Stimulated activated CD8-positive, alpha-beta memory T cell treated with anti-CD3 and anti-CD28 coated beads, Interleukin-12 subunit alpha, Interleukin-12 subunit beta, amount 100 ng/mL, for 4 hours (primary cell): Measurements from ENCODE around the gene GALNT2.
A peak's percentile ranks its signal among the peaks of the same experiment; 100 is the strongest.

Experiments used
- DNase-seq: peaks from one replicate; pipeline ENCODE4 v3.0.0-alpha.2; 2020; ENCODE audit warnings: low read depth

Gene GALNT2

DNA sequence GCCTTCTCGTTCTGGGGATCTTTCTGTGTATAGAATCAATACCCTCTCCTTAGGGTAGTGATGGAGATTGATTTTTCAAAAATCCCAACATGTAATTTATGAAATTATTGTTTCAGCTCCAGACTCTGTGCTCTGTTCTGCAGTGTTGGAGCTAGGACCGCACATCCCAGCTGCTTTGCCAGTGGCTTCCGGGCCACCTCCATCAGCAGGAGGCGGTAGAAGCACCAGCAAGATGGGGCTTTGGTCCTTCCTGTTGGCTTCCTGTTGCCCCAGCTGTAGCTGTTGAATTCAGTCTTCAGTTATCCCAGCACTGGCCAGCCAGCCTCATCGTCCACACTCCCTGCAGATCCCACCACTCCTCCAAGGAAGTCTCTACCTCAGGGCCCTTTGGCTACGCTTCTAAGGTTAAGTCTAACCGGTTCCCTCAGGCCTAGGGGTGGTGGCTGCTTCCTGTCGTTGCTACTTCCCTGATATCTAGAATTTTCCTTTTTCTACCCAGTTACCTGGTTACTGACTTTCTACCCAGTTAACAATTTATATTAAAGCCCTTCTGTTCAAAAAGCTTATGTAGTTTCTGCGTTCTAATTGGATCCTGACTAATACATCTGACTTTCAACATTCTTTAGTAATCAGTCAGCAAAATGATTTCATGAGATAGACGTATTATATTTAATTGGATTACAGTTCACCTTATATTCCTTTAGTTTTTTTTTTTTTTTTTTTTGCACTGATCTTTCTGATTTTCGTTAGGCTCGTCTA is 24.6 kb downstream of the GALNT2 start:
- no peak for DNase-seq

DNA sequence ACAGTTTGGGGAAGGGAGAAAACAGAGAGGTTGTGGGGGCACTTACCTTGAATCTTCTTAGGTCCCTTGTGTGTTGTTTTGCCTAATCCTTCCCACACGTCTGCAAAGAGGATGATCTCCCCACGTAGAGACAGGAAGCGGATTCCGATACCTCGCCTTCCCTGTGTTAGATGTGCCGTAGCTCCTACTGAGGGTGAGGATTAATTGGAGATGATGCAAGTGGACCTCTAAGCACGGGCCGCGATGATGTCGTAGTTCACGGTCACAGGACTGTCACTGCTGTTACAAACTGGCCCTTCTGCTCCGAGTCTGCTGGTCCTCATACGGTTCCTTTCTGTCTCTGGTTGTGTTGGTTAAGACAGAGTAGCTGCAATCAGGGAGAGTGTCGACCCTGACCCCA is 27.7 kb downstream of the GALNT2 start:
- DNase-seq, result no peak

DNA sequence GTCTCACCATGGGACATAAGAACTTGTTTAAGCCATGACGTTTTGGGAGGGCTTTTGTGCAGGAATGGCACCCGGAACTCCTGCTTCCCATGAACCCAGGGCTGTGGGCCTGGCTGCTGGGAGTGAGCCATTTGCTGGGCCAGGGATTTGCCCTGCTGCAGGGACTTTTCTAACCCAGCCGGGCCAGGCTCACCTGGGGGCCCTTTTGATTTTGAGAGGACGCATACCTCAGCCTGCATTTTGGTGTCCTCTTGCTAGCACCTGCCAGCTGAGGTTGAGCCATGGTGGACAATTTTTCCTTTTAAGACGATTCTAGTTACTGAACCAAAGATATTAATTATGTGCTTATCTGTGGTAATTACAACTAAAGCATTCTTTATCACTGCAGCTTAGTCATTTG is 28.9 kb downstream of the GALNT2 start:
- no peak for DNase-seq

DNA sequence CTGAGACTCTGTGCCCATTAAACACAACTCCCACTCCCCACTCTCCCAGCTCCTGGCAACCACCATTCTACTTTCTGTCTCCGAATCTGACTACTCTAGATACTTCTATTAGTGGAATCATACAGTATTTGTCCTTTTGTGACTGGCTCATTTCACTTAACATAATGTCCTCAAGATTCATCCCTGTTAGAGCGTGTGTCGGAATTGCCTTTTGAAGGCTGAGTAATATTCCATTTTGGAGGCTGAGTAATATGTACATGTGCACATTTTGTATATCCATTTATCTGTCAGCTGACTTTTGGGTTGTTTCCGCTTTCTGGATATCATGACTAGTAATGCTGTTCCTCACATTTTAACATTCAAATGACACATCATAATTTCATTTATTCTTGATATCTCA is 30.3 kb downstream of the GALNT2 start:
- DNase-seq, result no peak

DNA sequence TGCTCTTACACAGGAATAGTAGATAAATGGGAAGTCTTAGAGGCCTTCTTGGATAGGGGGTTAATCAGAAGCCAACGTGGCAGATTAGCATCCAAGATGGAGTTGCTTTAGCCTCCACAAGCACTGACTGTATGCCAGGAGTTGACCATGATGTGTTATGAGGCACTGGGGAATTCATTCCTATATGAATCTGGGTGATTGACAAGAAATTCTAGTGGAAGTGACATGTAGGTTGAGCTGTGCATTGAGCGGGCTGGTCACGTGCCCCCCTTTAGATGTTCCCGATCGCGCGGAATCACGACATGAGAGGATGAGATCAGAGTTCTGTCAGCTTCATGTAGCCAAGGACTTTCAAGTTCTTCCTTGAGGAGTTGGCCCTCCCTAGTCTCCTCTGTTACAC is 31.7 kb downstream of the GALNT2 start:
- no peak for DNase-seq

DNA sequence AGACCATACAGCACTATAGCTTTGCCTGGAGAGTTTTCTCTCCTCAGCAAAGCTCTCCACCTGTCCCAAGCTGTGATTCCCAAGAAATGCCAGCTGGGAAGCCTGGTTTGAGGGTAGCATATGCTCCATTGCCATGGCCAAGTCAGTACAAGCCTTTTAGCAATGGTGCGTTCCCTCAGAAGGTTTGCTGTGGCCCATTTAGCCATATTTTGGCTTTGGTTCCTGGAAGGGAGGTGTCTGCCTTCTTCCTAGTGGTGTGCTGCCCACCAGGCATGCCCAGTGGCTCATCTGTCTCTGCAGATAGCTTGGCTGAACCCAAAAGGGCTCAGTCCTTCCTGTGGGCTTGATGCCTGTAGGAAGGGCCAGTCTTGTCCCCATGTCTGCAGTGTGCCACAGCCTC is 32.4 kb downstream of the GALNT2 start:
- DNase-seq, result no peak

DNA sequence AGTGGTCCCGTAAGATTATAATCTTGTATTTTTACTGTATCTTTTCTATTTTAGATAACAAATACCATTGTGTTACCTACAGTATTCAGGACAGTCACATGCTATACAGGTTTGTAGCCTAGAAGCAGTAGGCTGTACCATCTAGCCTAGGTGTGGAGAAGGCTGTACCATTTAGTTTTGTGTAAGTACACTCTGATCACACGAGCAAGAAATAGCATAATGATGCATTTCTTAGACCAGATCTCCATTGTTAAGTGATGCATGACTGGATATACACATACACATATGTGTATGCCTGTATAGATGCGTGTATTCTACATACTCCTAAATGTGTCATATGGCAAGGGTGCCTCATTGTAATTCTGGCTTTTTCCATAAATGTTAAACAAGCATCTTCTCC is 33.9 kb downstream of the GALNT2 start:
- no peak for DNase-seq

DNA sequence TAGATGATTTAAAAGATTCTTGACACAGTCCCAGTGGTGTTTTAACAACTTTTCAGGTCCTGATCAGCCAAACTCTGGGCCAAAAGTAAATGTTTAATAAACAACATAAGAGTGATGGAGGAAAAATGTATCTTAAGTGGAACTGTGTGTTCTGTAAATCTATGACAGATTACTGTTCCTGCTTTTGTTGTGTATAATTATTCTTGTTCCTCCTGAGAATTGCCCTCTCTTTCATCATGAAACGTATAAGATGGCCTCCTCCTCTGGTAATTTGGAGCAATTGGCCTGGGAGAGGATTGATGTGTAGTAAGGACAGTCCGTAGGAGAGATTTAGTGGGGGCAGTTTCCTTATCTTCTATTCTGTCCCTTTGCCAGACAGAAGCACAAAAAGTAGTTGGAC is 34.5 kb downstream of the GALNT2 start:
- no peak for DNase-seq

DNA sequence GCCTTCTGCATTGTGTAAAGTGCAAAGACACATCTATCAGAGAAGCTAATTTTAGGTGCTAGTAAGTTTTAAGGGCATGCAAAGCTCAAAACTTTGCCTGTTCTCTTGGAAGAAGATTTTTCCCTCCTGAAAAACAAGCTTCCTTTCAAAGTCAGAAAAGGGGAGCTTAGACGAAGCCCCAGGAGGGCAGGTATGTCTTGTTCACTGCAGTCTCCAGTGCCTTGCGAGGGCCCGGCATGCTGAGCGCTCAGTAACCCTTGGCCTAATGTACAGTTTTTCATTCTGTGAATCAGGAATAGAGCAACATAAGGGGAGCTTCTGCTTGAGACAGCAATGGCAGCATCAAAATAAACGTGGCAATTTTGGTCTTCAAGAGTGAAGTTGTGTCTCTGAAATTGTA is 35.0 kb downstream of the GALNT2 start:
- DNase-seq, result no peak

DNA sequence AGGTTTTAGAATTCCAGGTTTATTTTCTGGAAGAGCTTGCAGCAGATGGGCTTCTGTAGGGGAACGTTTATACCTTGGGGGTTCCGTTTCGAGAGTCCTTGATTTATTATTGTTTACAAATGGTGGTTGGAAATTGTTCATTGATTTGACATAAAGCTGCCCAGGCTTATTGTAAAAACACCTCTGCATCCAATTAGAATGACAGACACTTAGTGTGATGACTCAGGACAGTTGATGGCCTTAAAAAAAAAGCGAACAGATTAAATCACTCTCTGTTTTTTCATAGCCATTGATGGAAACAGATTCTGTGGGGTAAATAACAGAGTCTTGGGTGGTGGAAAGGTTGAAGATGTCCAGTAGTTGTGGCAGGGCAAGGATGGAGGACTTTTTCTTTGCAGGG is 35.4 kb downstream of the GALNT2 start:
- no peak for DNase-seq

DNA sequence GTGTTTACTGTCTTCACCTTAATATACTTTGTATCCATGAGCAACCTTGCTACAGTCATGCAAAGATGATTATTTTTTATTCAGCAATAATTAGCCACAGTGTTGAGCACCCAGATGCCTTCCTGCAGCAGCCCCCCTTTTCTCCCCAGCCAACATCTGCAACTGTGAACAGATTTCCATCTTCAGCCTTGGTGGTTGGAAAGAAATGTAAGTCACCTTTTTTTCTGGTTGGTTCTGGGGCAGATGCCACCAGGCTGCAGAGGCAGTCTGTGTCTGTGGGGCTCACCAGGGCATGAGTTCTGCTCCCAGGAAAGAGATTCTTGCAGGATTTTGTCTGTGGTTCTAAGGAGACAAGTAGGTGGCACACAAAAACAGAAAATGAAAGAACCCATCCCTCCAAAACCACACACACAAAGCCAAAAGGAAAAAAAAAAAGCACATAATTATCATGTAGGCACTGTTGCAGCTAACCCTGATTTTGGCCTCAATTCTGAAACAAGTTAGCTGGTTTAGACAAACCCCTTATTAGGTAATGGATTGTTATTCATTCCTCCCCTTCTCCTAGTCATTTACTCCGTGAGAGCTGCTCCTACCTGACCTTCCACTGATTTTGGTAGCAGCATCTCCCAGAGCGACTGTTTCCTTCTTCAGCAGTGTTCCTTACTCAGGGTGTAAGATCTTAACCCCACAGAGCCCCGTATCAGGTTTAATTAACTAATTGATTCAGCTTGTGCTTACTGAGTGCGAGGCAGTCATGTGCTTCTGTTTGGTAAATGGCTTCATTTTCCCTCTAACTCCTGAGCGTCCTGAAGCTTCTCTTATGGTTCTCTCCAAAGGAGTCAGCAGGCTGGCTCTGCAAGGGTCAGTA is 36.5 kb downstream of the GALNT2 start:
- no peak for DNase-seq

DNA sequence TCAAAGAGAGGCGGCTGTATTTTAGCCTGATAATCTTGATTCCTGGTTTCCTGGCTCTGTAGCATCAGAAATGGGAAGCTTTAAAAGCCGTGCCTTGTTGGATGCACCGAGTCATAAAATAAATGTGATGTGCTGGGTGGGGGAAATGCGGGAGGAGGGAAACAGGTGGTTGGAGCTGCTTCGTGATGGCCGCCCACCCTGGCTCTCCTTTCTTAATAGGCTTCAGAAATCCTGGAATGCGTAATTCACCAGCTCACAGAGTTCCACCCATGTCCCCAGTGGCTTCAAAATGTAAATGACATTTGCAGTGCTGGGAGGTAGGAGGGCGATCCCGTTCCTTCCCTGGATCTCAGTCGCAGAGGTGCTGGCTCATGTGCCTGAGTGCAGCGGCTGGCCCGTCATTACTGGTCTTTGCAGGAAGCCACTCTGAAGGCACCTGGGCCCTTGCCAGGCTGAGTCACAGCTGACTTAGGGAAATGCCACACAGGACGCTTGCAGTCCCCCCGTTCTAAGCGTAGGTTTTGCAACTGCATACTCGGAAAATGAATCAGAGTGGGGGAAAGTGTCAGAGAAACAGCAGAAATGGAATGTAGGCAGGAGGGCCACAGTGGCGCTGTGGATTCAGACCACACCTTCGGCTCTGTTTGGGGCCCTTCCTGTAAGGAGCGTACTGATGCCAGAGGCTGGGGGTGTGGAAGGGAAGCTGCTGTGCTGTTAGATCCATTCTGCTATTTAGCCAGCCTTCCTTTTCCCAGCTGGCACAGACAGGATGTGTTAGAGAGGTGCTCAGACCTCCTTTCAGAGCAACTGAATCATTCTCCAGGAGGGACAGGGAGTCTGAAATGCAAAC is 37.6 kb downstream of the GALNT2 start:
- peak; percentile 57 for DNase-seq

DNA sequence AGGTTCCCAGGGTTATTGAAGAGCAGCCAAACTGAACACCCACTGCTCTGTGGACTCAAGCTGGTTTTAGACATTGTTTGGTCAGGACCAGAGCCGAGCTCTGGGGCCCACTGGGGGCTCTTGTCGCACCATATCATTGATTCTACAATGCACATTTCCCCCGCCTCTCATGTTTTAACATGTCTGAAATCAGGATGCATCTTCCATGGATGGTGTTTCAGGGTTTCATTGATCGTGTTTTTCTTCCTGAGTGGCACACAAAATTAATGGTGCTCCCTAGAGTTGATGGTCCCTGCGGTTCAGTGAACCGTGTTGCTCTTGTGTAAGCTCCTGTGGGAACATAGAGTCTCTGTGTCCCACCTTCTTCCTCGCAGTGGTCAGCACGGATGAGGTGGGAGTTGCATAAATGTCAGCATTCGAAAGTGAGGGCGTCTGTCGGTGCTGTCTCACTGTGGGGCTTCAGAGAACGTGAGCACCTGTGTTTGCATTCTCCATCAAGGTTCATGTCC is 38.3 kb downstream of the GALNT2 start:
- DNase-seq, result no peak

DNA sequence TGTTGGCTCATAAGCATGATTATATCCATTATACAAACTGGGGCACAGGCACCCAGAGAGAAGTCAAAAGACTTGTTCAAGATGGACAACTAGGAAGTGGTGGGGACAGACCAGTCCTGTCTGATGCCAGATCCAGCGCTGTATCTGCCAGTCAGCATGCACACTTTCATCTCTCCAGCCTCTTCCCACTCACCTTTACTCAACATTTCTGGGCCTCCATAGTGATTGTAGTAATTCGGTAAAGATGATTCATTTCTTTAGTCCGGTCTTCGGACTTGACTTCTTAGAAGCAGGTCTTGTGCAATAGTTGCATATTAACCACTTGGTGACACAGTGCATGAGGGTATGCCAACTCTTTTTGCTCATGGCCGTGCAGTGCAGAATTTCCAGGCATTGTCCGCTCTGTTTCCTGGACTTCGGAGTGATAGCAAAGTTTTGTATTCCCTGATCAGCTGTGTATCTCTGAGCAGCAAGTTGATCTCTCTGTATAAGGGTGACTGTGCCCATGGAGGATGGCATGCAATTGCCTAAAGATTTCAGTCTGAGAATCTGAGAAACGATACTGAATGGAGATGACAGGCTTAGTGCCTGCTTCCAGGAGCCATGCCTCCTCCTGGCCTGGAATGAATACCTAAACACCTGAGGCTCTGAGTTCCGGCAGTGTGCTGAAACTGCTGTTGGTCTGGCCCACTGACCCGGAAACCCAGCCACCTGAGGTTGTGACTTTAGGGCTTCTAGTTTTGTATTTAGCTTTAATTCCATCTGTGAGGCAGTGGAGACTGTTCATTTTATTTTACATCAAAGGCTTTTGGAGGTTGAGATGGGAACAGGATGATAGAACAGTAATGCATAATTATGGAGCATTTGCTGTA is 39.0 kb downstream of the GALNT2 start:
- no peak for DNase-seq

DNA sequence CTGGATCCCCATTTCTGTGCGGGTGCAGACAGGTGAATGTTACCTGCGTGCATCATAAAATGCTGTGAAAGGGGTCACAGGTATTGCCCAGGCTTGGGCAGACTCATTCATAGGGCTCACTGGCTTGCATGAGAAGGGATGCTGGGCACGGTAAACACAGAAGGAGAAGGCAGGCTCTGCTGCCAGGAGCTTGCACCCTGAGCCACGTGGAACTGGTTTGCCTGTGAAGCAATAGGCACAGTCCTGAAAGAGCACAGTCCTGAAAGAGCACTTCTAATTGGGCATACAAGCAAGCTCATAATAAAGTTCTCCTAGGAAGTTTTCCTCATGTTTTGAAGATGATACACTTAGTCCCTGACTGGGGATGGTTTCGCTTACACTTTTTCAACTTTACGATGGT is 40.9 kb downstream of the GALNT2 start:
- no peak for DNase-seq

DNA sequence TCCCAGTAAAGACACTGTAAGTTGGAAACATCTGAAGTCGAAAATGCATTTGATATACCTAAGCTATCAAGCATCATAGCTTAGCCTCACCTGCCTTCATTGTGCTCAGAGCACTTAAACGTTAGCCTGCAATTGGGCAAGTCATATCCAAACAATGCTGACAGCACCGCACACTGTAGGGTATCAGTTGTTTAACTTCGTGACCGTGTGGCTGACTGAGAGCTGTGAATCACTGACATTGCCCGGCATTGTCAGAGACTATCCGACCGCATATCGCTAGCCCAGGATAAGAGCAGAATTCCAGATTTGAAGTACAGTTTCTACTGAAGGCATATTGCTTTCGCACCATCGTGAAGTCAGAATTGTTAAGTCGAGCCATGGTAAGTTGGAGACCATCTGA is 41.5 kb downstream of the GALNT2 start:
- no peak for DNase-seq

DNA sequence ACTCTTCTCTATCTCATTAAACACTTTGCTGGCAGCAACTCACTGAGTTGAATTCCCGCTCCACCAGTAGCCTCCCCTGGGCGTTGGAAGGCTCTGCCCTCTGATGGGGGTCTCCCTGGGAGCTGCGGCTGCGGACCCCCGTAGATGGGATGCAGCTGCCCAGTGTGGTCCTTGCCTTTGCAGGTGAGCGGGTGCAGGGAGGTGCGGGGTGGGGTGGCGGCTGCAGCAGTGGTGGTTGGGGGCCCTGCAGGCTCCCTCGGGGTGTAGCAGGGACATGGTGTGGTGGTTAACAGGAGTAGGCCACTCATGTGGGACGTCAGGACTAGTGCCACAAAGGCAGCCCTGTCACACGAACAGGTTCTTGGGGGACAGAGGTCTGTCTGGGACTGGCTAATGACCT is 42.0 kb downstream of the GALNT2 start:
- no peak for DNase-seq

DNA sequence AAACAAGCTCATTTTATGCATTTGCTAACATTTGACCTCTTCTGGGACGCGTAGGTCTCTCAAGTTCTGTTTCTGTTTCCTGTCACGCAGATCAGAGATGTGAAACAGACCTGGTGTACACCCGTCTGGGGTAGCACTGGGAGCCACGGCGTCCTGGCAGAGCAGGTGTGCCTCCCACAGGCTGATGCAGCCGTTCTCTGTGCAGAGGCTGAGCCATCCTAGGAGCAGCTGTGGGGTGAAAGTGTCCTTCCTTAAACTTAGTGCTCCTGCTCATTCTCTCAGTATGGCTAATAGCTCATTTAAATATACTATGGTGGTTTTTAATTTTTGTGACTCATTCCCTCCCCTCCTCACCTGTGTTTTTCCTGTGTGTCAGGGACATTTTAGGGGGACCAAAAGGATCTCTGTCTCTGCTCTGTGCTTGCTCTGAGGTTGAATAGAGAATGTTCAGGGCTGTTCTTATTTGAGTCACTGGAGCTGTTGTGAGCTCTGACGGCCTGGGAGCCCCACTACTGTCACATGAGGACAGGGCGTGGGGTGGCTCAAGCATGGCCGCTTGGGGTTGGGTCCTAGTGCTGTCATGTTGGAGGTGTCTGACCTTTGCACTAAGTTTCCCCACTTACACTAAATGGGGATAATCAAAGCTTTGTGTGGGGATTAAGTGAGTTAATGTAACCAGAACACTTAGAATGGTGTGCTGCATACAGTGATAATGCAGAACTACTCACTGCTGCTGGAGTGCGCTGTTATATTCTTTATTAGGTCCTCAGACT is 43.0 kb downstream of the GALNT2 start:
- DNase-seq, result peak; percentile 32

DNA sequence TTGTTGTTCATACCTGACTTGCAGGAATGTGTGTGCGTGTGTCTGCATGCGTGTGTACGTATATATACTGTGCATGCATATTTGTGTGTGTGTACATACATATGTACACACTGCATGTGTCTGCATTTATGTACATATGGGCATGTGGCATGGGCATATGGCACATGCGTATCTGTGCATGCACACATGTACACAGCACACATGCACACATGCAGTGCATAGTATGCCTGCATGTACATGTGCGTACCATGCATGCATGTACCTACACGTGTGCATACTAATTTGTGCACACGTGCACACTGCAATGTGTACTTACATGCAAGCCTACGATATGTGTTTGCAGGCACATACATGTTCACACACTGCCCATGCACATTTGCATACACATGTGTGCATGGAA is 43.9 kb downstream of the GALNT2 start:
- DNase-seq, result no peak

DNA sequence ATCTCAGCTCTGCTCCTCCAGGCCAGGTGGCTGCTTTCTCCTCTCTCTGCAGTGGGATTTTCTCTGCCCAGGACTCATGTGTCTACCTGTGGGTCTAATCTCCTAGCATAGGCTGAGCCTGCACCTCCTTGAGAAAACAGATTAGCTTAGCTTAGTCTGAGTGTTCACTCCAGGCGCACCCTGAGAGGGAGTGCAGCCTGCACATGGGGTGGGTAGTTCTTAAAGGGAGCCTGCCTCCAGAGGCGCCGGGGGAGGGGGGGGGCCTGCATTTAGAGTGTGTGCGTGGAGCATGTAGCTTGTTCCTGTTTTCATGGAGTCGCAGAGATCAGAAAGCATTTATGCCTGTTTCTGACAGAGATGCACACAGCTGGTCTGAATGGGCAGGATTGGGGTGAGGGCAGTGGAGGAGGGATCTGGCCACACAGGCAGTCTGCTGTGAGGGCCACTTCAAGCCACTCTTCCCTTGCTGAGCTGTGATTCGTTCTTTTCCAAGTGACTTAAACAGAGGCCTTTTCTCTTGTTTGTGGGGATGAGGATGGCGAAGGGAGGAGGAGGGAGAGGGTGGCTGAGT is 45.2 kb downstream of the GALNT2 start:
- DNase-seq, result no peak
